Stimulated activated CD4-positive, alpha-beta T cell treated with anti-CD3 and anti-CD28 coated beads, Interleukin-15, amount 100 ng/mL, for 48 hours (primary cell): ENCODE measurements around the gene KRTAP10-10.
"Not testable (repeated sequence)": the region's sequence is repeated elsewhere in the genome, so short reads cannot be mapped to it uniquely, and the experiment has no call there.

ENCODE experiments used
- DNase-seq, 2 donors: peaks; one replicate each; pipeline ENCODE4 v3.0.0-alpha.2; 2020; ENCODE audit warnings: low read depth in 2 of 2

KRTAP10-10 gene

DNA sequence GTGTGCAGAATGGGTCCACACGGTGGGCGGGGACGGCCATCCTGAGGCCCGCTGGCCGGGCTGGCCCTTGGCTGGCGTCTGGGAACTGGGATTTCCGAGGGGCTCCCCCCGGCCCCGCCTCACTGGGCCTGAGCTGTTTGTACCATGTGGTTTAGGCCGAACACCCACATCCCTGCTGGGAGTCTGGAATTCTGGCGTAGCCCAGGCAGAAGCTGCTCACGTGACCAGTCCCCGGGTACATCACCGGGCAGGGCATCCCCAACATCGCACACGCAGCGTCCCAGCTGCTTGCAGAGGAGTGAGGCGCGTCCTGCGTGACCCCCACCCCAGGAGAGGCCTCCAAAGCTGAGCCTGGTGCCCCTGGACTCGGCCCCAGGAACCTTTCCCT is 34.7 kb upstream of the KRTAP10-10 start:
- no peak for DNase-seq

DNA sequence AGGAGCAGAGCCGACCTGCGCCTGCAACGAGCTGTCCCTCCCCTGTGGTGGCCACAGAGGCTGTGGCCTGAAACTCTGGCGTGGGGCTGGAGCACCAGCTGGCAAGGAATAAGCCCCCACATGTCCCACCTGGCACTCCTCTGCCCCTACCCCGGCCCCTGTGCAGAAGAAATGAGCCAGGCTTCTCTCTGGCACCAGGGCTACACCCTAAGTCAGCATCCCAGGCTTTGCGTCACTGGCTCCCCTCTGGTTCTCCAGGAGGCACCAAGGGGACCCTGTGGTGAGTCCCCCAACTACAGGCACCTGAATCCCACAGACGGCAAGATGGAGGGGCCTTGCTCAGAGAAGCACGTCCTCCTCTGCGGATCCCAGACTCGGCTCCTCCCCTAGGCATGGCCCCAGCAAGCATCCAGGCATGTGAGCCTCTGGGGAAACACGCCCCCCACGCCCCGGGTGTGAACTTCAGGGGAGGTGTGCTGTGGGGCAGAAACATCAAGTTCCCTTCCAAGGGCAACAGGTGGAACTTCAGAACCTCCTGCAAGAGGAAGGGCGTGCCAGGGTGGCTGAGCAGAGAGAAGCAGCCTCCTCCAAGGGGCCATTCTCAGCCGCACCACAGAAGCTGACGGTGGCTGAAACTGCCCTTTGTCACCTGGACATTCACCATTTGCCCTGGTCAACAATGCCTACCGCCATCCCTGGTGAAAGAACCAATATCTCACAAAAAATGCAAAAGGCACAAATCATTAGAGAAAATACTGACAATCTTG is 33.9 kb upstream of the KRTAP10-10 start:
- DNase-seq = no peak

- DNase-seq = no peak
These were observed 33.2 kb upstream of the KRTAP10-10 start for GRCh38 chr21:44603911-44604310.

GRCh38 chr21:44606495-44606894 is 30.7 kb upstream of the KRTAP10-10 start:
- DNase-seq = no peak

- DNase-seq = no peak
These were observed 28.0 kb upstream of the KRTAP10-10 start for GRCh38 chr21:44609193-44609592.

DNA sequence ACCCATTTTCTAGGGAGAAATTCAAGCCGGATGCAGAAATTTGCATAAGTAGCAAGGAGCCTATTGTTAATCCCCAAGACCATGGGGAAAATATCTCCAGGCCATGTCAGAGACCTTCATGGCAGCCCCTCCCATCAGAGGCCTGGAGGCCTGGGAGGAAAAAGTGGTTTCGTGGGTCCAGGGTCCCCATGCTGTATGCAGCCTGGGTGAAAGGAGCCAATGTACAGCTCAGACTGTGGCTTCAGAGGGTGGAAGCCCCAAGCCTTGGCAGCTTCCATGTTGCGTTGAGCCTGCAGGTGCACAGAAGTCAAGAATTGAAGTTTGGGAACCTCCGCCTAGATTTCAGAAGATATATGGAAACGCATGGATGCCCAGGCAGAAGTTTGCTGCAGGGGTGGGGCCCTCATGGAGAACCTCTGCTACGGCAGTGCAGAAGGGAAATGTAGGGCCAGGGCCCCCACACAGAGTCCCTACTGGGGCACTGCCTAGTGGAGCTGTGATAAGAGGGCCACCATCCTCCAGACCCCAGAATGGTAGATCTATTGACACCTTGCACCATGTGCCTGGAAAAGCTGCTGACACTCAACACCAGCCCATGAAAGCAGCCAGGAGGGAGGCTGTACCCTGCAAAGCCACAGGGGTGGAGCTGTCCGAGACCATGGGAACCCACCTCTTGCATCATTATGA is 26.9 kb upstream of the KRTAP10-10 start:
- not testable (repeated sequence) for DNase-seq

GRCh38 chr21:44611551-44611950 is 25.6 kb upstream of the KRTAP10-10 start:
- no peak for DNase-seq

GRCh38 chr21:44612029-44612486 is 25.1 kb upstream of the KRTAP10-10 start, which contains the start of gene KRTAP10-8:
Gene KRTAP10-8, plus strand, starts transcription at chr21:44612079. Its CDS starts 22 bp downstream, at chr21:44612101.
- DNase-seq = no peak

- DNase-seq = no peak
These were observed 24.4 kb upstream of the KRTAP10-10 start for GRCh38 chr21:44612669-44613229.

- DNase-seq = no peak
These were observed 23.6 kb upstream of the KRTAP10-10 start for GRCh38 chr21:44613386-44614155.

DNA sequence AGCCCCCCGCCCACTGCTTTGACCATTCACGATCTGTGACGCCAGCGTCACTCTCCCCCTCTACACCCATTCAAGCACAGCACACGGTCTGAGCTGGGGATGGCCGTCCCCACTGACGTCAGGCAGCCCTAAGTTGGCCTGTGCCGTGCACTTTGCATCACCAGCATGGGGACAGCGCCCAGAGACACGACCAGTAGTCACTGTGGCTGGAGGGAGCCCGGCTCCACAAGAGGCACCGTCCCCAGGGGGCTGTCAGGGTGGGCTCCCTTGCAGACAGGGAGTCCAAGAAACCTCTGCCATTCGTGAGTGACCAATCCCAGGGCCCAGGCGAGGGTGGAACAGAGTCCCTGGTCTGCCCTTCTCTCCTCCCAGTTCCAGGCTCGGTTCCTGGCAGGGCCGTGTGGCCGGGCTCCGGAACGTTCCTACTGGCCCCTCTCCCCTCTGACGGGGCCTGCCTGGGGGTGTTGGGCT is 23.0 kb upstream of the KRTAP10-10 start:
- DNase-seq = no peak

- DNase-seq = no peak
These were observed 22.2 kb upstream of the KRTAP10-10 start for GRCh38 chr21:44614961-44615391.

GRCh38 chr21:44615466-44615865 is 21.7 kb upstream of the KRTAP10-10 start:
- no peak for DNase-seq

DNA sequence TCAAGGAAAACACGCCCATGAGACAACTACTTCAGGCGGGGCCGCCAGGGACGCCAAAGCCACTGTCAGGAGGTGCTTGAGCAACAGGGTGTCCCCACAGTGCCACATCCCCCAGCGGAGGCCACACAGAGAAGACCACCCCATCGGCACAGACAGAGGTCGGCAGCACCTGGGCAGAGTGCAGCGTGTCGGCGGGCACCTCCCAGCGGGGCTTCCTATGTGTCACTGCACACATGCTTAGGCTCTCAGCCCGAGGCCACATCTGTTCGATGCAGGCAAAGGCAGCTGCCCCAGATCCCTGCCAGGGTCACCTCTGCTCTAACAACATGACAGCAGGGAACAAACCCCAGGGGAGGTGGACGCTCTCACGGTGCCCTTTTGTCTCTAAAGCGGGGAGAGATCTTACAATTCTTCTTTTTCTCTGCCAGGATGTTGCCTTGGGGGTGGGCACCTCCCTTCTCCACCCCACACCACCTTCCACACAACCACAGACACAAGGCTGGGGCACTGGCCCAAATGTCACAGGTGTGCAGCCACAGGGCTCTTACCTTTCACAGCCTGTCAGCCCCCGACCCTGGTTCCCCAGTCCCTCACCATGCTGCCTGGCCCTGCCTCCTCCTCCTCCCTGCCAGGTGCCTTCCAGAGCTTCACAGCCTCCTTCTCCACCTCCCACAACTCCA is 21.1 kb upstream of the KRTAP10-10 start:
- DNase-seq = no peak

- DNase-seq = no peak
These were observed 20.6 kb upstream of the KRTAP10-10 start for GRCh38 chr21:44616591-44616926.

- DNase-seq = no peak
These were observed 20.1 kb upstream of the KRTAP10-10 start for GRCh38 chr21:44617071-44617501.

GRCh38 chr21:44618504-44618903 is 18.7 kb upstream of the KRTAP10-10 start:
- no peak for DNase-seq

DNA sequence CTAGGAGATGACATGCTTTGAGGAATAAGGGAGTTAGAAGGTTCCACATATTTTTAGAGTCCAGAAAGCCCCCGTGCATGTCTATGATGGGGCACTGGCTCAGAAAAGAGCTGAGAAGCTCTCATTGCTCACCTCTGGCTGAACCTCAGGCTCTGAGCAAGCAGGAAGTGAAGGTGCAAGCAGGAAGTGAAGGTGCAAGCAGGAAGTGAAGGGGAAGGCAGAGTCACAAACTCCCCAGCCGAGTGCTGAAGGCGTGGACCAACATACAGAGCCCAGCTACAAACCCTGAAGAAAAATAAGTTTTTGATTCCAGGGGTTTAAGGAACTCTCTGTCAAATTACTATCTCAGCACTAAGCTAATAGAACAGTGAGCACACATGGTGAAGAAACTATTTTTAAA is 18.2 kb upstream of the KRTAP10-10 start:
- peak; percentile 22 to 25 for DNase-seq

DNA sequence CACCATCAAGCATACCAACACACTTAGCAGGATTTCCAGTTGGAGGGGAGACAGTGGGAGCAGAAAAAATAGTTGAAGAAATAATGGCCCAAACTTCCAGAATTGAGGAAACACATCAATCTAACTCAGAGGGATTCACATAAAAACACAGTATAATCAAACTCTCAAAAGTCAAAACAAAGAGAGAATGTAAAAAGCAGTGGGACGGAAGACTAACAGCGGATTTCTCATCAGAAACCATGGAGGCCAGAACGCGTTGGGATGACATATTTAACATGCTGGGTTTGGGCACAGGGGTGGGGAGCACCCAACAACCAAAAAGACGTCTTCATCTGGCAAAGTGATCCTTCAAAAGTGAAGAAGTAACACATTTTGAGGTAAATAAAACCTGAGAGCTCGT is 17.3 kb upstream of the KRTAP10-10 start:
- DNase-seq = no peak

DNA sequence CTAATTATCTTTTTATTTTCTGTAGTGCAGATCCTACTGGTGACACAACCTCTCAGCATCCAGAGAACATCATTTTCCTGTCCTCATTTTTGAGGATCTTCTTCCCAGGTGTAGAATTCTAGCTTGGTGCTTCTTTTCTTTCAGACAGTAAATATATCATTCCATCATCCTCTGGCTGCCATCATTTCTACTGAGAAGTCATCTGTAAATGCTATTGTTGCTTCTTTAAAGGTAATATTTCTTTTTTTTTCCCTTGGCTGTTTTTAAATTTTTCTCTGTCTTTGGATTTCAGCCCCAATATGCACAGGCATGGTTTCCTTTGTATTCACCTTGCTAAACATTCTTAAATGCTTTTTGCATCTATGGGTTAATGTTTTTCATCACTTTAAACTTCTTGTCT is 13.6 kb upstream of the KRTAP10-10 start:
- DNase-seq = no peak

DNA sequence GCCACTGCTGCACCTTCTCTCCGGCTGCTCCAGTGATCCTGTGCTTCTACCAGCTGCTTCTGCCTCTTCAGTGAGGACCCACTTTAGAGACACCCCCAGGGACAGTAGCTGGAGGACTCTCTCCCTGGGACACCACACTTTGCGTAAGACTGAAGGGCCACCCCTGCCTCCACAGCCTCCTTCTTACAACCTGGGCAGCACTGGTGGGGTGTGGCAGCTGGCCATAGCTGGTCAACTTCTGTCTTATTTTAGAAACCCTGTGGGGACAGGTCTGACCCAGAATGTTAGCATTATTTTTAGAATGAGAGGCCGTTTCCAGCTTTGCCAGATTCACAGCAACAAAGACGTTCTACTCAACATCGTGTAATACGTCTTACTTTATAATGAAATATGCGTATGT is 11.4 kb upstream of the KRTAP10-10 start:
- no peak for DNase-seq
